ENCODE measurements around the gene SRGAP1. TPM values are rescaled to one million over a fixed set of nuclear protein-coding genes. Genes with fewer than 3 reads are reported as not detected.

The SRGAP1 gene
- polyA plus RNA-seq, 1 experiment, result 24.9 TPM

- no peak for TF ChIP-seq CTCF (IDR thresholded peaks at IDR 0.05; ENCODE audit: low read depth, low read length)
- Histone ChIP-seq H3K27ac (ENCODE audit: low read depth, low read length) (no peak overlapping the region), H3K9me3 (ENCODE audit: control insufficient read depth, insufficient read depth, low read length) (no peaks in the 10 kb centered on the region), H3K27me3 (ENCODE audit: control insufficient read depth, insufficient read depth, low read length) (no peaks in the 10 kb centered on the region), H3K4me3 (ENCODE audit: low read depth, low read length) (no peak overlapping the region)
- ChIA-PET POLR2A (no interaction called here), CTCF (no interaction called here)
- DNase-seq (ENCODE audit: low read depth, low spot score), result no peak
Measured at GRCh38 chr12:63944586-63945228, 100.2 kb downstream of the SRGAP1 start.

- POLR2A ChIA-PET, result no interaction called here
- no peak for DNase-seq (ENCODE audit: low read depth, low spot score)
Measured at GRCh38 chr12:63945777-63946176, 101.3 kb downstream of the SRGAP1 start.

GRCh38 chr12:63948211-63948610 lies 103.7 kb downstream of the SRGAP1 start:
- H3K27ac ChIP-seq (ENCODE audit: low read depth, low read length), result no peak overlapping the region

More at GRCh38 chr12:63945777-63946176, 101.3 kb downstream of the SRGAP1 start:
- CTCF ChIA-PET, result no interaction called here
- TF ChIP-seq CTCF (IDR thresholded peaks at IDR 0.05; ENCODE audit: low read depth, low read length), result no peak
- Histone ChIP-seq H3K27ac (ENCODE audit: low read depth, low read length) (no peak overlapping the region), H3K9me3 (ENCODE audit: control insufficient read depth, insufficient read depth, low read length) (no peaks in the 10 kb centered on the region), H3K27me3 (ENCODE audit: control insufficient read depth, insufficient read depth, low read length) (no peaks in the 10 kb centered on the region), H3K4me3 (ENCODE audit: low read depth, low read length) (no peak overlapping the region)

GRCh38 chr12:63949902-63950301 lies 105.4 kb downstream of the SRGAP1 start:
- ChIA-PET POLR2A (interaction anchor here (1.0 kb wide), 1 partner anchor 32 kb away, joined by 3 read pairs; no protein-coding TSS in a partner anchor), CTCF (interaction anchor here (0.6 to 0.7 kb wide), 2 partner anchors 10 to 75 kb away, joined by 3 read pairs; no protein-coding TSS in a partner anchor)
- no peaks in the 10 kb centered on the region for H3K27me3 ChIP-seq (ENCODE audit: control insufficient read depth, insufficient read depth, low read length)
- no peak for DNase-seq (ENCODE audit: low read depth, low spot score)
- H3K27ac ChIP-seq (ENCODE audit: low read depth, low read length), result peak overlapping the region; percentile 31
- no peaks in the 10 kb centered on the region for H3K9me3 ChIP-seq (ENCODE audit: control insufficient read depth, insufficient read depth, low read length)
- no peak overlapping the region for H3K4me3 ChIP-seq (ENCODE audit: low read depth, low read length)
- no peak for TF ChIP-seq CTCF (IDR thresholded peaks at IDR 0.05; ENCODE audit: low read depth, low read length)

More at GRCh38 chr12:63948211-63948610, 103.7 kb downstream of the SRGAP1 start:
- DNase-seq (ENCODE audit: low read depth, low spot score), result no peak
- no peaks in the 10 kb centered on the region for H3K27me3 ChIP-seq (ENCODE audit: control insufficient read depth, insufficient read depth, low read length)
- CTCF ChIA-PET, result no interaction called here
- no peaks in the 10 kb centered on the region for H3K9me3 ChIP-seq (ENCODE audit: control insufficient read depth, insufficient read depth, low read length)
- POLR2A ChIA-PET, result no interaction called here
- no peak for TF ChIP-seq CTCF (IDR thresholded peaks at IDR 0.05; ENCODE audit: low read depth, low read length)
- H3K4me3 ChIP-seq (ENCODE audit: low read depth, low read length), result no peak overlapping the region

- TF ChIP-seq CTCF (IDR thresholded peaks at IDR 0.05; ENCODE audit: low read depth, low read length), result no peak
- no peak for DNase-seq (ENCODE audit: low read depth, low spot score)
- Histone ChIP-seq H3K4me3 (ENCODE audit: low read depth, low read length) (no peak overlapping the region), H3K9me3 (ENCODE audit: control insufficient read depth, insufficient read depth, low read length) (no peaks in the 10 kb centered on the region), H3K27ac (ENCODE audit: low read depth, low read length) (no peak overlapping the region), H3K27me3 (ENCODE audit: control insufficient read depth, insufficient read depth, low read length) (no peaks in the 10 kb centered on the region)
- ChIA-PET POLR2A (no interaction called here), CTCF (no interaction called here)
Measured at GRCh38 chr12:63952995-63953394, 108.5 kb downstream of the SRGAP1 start.

Measured in AG04450 (cell line).